Activated naive CD4-positive, alpha-beta T cell treated with anti-CD3 and anti-CD28 coated beads, Interleukin-2, amount 50 U/mL, for 72 hours (primary cell): ENCODE data around the gene LRRC46. TPM values are rescaled to one million over a fixed set of nuclear protein-coding genes. Genes with fewer than 3 reads are reported as not detected.

Experiments used
- ATAC-seq, 2 donors: fragments of 150-1000 bp; cut with Tn5 transposase; 2 replicates each; pipeline ENCODE4 v1.10.0; 2021; ENCODE audit warnings: mild to moderate bottlenecking in 2 of 2, moderate library complexity in 2 of 2
- DNase-seq, 2 donors: peaks; one replicate each; pipeline ENCODE4 v3.0.0; 2021 to 2022; ENCODE audit warnings: low spot score in 2 of 2
- H3K27ac Mint-ChIP-seq, 2 donors: one replicate each; pipeline ENCODE4 v1.8.0; 2022; ENCODE audit warnings: mild to moderate bottlenecking in 2 of 2, mixed read lengths in 2 of 2
- H3K36me3 Mint-ChIP-seq, 2 donors: one replicate each; pipeline ENCODE4 v1.8.0; 2022; ENCODE audit warnings: mixed read lengths in 2 of 2
- H3K9me3 Mint-ChIP-seq, 2 donors: one replicate each; pipeline ENCODE4 v1.8.0; 2022; ENCODE audit warnings: mixed read lengths in 2 of 2
- total RNA-seq, 2 donors: library from RNA; stranded (reverse); gene quantifications; one replicate each; pipeline ENCODE4 v1.2.3, GENCODE V29; 2022

LRRC46 gene
- total RNA-seq, 2 donors from 2014 or later, result 0.46 to 0.60 TPM

DNA sequence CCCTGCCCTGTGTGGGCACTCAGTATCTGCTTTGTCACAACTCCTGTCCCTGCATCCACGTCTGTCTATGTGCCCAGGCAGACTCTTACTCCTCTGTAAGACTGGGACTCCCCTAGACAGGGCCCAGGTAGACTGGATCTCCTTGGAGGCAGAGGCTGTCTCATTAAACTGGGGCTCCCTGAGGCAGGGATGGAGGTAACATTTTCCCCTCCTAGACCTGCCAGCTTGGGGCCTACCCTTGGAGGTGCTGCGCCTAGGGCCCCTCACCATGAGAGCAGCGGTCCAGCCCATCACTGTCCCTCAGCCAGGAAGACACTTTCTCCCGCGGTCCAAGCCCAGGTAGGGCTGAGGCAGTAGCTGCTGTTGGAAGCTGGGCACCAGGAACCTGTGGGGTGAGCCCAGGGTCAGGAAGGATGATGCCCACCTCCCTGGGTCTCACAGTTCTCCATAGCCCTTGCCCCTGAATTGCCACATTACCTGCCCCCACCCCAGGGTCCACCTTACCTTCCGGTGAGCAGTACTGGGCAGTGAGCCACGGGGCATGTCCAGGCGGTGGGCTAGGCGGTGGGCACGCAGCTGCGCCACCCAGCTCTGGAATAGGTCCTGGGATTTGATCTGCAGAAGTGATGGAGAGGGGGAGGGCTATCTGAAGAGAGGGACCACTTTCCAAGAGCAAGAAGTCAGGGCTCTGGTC is 13.3 kb upstream of the LRRC46 start:
- ATAC-seq, result no peak
- no peaks in the 10 kb centered on the region for H3K36me3 Mint-ChIP-seq
- DNase-seq, result no peak
- H3K9me3 Mint-ChIP-seq, result no peaks in the 10 kb centered on the region
- no peak overlapping the region for H3K27ac Mint-ChIP-seq

- ATAC-seq (no peak), DNase-seq (no peak)
- H3K27ac Mint-ChIP-seq, result no peak overlapping the region
- H3K9me3 Mint-ChIP-seq, result no peaks in the 10 kb centered on the region
- no peaks in the 10 kb centered on the region for H3K36me3 Mint-ChIP-seq
Measured at GRCh38 chr17:47819475-47819874, 12.0 kb upstream of the LRRC46 start.

- Mint-ChIP-seq H3K27ac (peak overlapping the region; percentile 82 to 93), H3K9me3 (no peaks in the 10 kb centered on the region), H3K36me3 (no peaks in the 10 kb centered on the region)
- ATAC-seq (no peak), DNase-seq (no peak)
Measured at GRCh38 chr17:47820033-47820789, 11.3 kb upstream of the LRRC46 start.

- H3K9me3 Mint-ChIP-seq, result no peaks in the 10 kb centered on the region
- peak overlapping the region; percentile 86 to 93 for H3K27ac Mint-ChIP-seq
- H3K36me3 Mint-ChIP-seq, result no peaks in the 10 kb centered on the region
- DNase-seq, result no peak
- ATAC-seq, result peak in 1 of 2 donors; percentile 1
Measured at GRCh38 chr17:47821031-47821423, 10.4 kb upstream of the LRRC46 start.

DNA sequence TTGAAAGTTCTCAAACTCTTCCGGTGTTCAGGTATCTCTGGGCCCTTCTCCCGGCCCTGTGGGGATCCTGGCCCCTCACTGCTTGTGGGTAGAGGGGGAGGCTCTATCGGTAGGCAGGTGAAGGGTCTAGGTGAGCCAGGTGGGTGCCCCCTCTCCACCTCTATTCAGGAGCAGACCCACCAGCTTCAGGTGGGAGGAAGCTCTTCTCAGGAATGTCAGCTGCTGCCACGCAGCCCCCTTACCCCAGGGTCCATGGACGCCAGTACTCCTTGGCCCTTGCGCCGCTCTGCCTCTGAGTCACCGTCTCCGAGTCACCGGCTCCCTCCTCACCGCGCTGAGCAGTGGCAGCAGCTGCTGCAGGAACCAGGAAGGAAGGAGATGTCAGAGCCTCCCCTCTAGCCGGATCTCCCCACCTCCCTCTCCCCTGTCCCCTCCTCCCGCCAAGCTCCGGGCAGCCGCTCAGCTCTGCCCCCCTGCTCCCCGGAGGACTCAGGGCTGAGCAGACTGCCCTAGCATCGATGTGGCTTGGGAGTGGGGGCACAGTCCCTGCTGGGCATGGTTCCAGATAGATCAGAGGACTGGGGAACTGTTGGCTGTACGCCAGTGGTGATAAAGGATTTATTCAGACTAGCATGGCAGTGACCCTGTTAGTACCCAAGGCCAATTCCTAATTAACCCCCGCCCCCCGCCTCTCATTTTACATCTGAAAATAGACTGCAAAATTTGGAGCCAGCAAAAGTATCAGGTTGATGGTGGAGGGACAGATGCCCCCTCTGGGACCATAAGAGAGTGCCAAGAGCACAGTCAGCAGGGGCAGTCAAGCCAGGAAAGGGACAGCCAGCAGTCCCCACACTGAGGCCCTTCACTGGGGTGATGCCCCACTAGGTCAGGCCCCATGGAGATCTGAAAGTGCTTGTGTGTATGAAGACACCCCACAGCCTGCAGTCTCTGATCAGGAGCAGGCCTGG is 9.8 kb upstream of the LRRC46 start, which contains the start of gene OSBPL7:
OSBPL7 (minus strand) TSS at position 371 of the 968 bp plus-strand sequence. CDS start 1,516 bp downstream, outside the sequence.
- Mint-ChIP-seq H3K9me3 (no peaks in the 10 kb centered on the region), H3K36me3 (peaks cover 0 to 7% of the 10 kb centered on the region in 2 donors), H3K27ac (peak within 1 kb of the TSS; percentile 86 to 93)
- ATAC-seq (peak; percentile 97 to 99), DNase-seq (peak; percentile 67 to 86)

DNA sequence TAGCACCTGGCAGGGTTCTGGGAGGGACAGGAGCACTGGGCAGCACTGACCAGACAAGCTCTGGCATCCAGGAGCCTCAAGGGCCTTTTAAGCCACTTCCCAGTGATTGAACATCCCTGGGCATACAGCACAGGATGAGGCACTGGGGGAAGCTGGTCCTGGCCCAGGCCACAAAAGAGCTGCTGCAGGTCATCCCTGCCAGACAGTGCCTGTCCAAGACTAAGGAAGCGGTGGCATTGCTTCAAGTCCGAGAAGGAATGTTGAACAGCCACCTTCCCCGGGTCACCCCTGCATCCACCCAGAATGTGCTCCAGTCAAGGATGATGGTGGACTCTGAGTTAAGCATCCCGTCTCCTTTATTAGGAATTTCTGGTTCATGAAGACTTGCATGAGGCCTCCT is 8.7 kb upstream of the LRRC46 start:
- peak overlapping the region in 1 of 2 donors; percentile 93 for H3K27ac Mint-ChIP-seq
- DNase-seq (no peak), ATAC-seq (no peak)
- H3K9me3 Mint-ChIP-seq, result no peaks in the 10 kb centered on the region
- H3K36me3 Mint-ChIP-seq, result peaks cover 0 to 8% of the 10 kb centered on the region in 2 donors

DNA sequence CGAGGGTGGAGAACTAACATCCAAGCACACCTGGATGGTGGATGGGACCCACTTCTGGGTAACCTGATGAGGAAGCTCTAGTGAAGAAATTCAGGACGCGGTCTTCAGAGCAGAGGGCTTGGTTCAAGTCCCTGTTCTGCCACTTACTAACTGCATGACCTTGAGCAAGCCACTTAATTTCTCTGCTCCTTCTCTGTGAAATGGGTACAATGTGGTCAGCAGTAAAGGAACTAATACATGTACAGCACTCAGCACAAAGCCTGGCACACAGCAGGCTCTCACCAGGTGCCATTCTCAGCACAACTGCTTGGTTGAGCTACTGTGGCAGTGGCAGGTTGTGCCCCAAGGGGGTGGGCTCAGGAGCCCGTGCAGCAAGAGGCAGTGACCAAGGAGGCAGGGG is 8.0 kb upstream of the LRRC46 start:
- no peak for DNase-seq
- Mint-ChIP-seq H3K36me3 (peaks cover 5 to 8% of the 10 kb centered on the region in 2 donors), H3K9me3 (no peaks in the 10 kb centered on the region), H3K27ac (peak overlapping the region in 1 of 2 donors; percentile 22)
- ATAC-seq, result no peak

DNA sequence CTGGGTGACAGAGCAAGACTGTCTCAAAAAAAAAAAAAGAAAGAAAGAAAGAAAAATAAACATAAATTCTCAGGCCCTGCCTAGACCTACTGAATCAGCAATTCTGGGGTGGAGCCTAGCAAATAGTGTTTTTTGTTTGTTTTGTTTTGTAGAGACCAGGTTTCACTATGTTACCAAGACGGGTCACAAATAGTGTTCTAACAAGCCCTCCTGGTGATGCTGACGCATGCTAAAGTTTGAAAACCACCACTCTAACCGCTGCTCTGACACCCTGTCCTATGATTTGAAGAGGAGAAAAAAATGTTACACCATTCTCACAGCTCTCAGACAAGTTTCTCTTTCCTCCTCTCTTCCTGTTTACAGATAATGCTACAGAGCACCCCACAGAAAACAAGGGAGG is 1.6 kb upstream of the LRRC46 start:
- Mint-ChIP-seq H3K9me3 (no peaks in the 10 kb centered on the region), H3K27ac (peak overlapping the region; percentile 66 to 89), H3K36me3 (peaks cover 14 to 15% of the 10 kb centered on the region in 2 donors)
- DNase-seq (no peak), ATAC-seq (peak in 1 of 2 donors; percentile 14)

- ATAC-seq, result no peak
- no peaks in the 10 kb centered on the region for H3K9me3 Mint-ChIP-seq
- H3K27ac Mint-ChIP-seq, result peak overlapping the region; percentile 89
- peaks cover 14 to 15% of the 10 kb centered on the region in 2 donors for H3K36me3 Mint-ChIP-seq
- no peak for DNase-seq
Measured at GRCh38 chr17:47830396-47831002, 971 bp upstream of the LRRC46 start.

DNA sequence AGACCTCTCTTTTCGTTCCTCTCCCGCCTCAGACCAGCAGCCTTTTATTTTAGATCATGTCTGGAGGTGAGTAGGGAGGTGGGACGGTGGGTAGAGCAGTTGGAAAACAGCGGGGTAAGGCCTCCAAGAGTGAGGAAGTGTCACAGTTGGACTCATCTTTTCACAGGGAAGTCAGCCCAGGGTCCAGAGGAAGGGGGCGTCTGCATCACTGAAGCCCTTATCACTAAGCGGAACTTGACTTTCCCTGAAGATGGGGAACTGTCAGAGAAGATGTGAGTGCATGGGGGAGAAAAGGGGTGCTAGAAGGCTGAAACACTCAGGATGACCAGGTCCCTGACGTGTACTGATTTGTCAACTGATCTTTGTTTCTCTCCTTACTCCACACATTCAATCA is 461 bp downstream of the LRRC46 start:
- DNase-seq (no peak), ATAC-seq (peak in 1 of 2 donors; percentile 3)
- peaks cover 6 to 15% of the 10 kb centered on the region in 2 donors for H3K36me3 Mint-ChIP-seq
- no peaks in the 10 kb centered on the region for H3K9me3 Mint-ChIP-seq
- H3K27ac Mint-ChIP-seq, result peak overlapping the region; percentile 89

DNA sequence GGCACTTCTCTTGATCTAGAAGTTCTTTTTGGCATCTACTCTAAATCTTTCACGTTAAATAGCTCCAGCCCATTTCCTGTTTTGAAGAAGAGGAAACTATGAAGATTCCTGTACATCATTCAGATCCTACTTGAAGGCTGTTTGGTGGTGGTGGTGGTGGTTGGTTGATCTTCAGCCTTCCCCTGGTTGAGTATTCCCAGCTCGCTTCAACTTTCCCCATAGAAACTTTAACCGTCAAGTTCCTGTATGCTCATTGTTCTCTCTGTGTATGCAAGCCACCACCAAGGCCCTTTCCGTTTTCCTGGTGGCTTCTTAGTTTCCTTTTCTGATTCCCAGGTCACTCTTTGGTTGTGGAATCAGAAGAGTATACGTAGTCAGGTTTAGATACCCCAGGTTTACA is 3.3 kb downstream of the LRRC46 start:
- peak overlapping the region; percentile 19 to 75 for H3K27ac Mint-ChIP-seq
- H3K9me3 Mint-ChIP-seq, result no peaks in the 10 kb centered on the region
- peaks cover 6% of the 10 kb centered on the region in 2 donors for H3K36me3 Mint-ChIP-seq
- ATAC-seq (no peak), DNase-seq (no peak)

- no peaks in the 10 kb centered on the region for H3K9me3 Mint-ChIP-seq
- H3K27ac Mint-ChIP-seq, result peak overlapping the region in 1 of 2 donors; percentile 47
- ATAC-seq (no peak), DNase-seq (no peak)
- H3K36me3 Mint-ChIP-seq, result peaks cover 6 to 8% of the 10 kb centered on the region in 2 donors
Measured at GRCh38 chr17:47836601-47837000, 5.1 kb downstream of the LRRC46 start.

GRCh38 chr17:47837401-47838039 is 6.0 kb downstream of the LRRC46 start:
- no peak for ATAC-seq
- Mint-ChIP-seq H3K36me3 (peaks cover 6 to 8% of the 10 kb centered on the region in 2 donors), H3K9me3 (no peaks in the 10 kb centered on the region), H3K27ac (peak overlapping the region; percentile 47)
- DNase-seq, result no peak

DNA sequence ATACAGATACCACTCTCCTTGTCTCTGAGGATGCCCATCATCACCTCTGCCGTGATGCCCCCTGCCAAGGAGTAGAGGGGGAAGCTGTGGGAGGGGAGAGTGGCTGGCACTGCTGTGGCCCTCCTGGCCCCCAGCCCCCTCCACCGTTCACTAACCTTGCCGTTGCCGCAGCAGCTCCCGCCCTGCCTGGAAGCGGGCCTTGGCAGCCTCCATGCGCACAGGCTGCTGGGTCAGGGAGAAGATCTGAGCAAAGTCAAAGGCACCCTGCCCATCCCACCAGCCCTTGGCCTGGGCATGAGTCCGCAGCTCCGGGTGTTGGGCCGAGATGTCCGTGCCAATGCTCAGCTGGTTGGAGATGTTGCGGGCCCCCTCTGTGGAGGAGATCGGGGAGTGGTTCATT is 7.2 kb downstream of the LRRC46 start:
- no peak for DNase-seq
- Mint-ChIP-seq H3K27ac (no peak overlapping the region), H3K36me3 (peaks cover 6 to 8% of the 10 kb centered on the region in 2 donors), H3K9me3 (no peaks in the 10 kb centered on the region)
- no peak for ATAC-seq

DNA sequence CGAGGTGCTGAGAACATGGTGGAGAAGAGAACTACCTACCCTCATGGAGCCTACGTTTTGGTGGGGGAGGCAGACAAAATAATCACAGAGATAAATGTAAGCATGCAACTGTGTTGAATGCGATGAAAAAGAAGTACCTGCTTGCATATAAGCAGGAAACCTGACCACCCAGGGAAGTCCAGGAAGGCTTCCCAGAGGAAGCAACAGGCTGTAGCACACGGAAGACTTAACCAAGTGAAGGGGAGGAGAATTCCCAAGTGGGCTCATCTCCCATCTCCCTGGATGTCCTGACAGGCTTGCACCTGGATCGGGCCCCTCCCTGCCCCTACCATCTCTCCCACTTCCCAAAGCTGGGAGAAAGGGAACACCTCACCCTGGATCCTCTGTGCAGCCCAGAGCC is 7.6 kb downstream of the LRRC46 start:
- Mint-ChIP-seq H3K36me3 (peaks cover 6 to 8% of the 10 kb centered on the region in 2 donors), H3K27ac (no peak overlapping the region), H3K9me3 (no peaks in the 10 kb centered on the region)
- DNase-seq (no peak), ATAC-seq (no peak)
